HG02571 (cell line): ENCODE measurements around the gene CFAP97D2.
"Not testable (repeated sequence)": the region's sequence is repeated elsewhere in the genome, so short reads cannot be mapped to it uniquely, and the experiment has no call there.

ENCODE experiments used
- ATAC-seq: cut with Tn5 transposase; IDR thresholded peaks from one replicate; pipeline ENCODE4 v1.9.1; 2021; ENCODE audit warnings: mild to moderate bottlenecking, moderate library complexity; ENCODE audit not compliant: unreplicated experiment

Gene CFAP97D2

DNA sequence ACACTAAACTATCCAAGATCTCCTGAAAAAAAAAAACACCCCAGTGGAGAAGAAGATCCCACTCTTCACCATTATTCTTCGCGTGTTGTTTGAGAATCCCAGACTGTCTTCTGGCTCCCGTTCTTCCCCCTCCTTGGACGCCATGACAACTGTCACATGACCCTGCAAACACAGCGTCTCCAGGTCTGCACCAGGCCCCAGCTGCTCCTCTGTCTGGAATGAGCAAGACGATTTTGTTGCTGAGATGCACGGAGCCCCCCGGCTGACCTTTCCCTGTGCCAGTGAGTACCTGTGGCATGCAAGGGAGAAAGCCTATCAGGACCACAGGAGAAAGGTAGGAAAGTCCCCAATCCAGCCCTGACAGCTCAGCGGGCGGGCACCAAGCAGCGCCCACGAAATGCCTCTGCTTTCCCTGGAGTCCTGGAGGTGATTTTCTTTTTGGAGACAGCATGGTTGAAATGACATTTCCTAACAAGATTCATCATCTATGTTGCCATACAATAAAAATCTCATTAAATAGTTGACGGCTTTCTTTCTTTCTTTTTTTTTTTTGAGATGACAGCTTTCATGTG, at the start of gene CFAP97D2:
Gene CFAP97D2, plus strand, starts transcription at position 171 of the 572 bp plus-strand sequence. Its CDS starts 74 bp downstream, at position 245.
- ATAC-seq: no peak

DNA sequence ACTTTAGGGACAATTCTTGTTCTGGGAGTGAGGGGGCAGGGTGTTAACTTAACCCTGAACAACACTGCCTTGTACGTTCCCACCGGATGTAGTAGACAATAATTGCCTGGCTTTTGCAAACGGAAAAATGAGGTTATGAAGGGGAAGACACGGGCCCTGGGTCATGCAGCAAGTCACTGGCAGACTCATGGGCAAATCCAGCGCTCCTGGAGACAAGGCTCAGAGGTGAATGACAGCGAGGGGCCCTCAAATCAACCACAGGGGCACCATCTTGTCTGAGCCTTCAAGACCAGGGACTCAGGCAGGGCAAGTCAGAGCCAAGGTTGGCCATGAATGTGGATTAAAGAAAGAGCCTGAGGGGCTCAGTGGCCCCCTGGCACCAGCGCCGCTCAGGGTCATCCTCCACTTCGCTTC, 49.4 kb upstream of the CFAP97D2 start:
- no peak for ATAC-seq

DNA sequence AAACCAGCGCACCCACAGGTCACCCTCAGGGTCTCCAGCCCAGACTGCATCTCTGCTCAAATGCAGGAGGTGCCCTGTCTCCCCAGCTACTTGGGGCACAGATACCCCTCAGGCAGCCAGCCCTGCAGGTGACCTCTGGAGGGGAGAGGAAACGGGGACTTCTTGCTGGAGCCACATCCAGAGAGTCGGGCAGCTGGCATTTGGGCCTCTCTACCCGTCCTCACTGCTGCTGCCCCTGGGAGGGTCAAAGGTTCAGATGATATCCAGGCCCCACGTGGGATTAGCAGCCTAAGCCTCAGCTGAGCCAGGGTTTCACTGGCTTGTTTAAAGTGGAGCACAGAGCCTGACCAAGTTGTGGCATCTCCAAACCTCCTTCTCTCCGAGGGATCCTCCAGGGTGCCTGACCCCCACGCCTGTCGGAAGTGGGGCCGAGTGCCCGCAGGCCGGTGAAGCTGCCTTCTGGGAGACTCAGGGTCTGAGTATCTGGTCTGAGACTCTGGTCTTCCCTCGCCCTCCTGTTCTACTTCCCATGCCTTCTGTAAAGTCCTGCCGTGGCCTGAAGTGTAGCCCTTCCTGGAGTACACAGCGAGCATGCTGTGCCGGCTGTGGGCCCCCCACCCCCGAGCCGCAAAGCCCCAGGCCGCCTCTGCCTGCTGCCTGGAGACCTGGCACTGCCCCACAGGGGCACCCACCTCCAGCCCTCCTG, 48.8 kb upstream of the CFAP97D2 start:
- no peak for ATAC-seq

DNA sequence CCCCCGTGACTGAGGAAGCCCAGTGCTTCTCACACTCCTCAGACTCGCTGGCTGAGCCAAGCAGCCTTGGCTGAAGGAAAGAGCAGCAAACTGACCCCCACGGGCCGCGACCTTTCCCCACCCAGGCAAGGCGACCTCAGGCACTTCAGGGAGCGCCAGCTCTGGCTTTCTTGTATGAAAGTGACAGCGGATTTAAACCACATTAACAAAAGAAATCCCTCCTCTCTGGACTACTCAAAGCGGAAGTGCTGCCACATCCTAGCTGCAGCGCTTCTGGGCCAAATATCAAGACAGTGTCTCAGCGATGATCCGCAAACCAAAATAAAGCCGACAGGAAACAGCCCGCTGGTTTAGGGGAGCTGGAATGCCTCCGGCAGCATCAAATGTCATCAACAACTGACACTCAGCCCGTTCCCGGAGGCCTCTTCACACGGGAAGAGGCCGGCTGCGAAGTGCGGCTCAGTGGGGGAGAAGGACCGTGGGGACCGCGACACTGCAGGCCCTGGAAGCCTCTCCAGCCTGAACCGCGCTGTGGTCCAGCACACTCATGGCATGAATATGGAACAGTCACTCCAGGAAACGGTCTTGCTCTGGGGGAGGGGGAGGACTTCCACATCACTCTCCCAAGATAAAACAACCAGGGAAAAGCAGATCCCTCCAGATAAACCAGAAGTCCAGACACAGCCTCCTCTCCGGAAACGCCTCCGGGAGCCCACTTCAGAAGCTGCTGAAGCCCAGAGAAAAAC, 48.0 kb upstream of the CFAP97D2 start:
- no peak for ATAC-seq

DNA sequence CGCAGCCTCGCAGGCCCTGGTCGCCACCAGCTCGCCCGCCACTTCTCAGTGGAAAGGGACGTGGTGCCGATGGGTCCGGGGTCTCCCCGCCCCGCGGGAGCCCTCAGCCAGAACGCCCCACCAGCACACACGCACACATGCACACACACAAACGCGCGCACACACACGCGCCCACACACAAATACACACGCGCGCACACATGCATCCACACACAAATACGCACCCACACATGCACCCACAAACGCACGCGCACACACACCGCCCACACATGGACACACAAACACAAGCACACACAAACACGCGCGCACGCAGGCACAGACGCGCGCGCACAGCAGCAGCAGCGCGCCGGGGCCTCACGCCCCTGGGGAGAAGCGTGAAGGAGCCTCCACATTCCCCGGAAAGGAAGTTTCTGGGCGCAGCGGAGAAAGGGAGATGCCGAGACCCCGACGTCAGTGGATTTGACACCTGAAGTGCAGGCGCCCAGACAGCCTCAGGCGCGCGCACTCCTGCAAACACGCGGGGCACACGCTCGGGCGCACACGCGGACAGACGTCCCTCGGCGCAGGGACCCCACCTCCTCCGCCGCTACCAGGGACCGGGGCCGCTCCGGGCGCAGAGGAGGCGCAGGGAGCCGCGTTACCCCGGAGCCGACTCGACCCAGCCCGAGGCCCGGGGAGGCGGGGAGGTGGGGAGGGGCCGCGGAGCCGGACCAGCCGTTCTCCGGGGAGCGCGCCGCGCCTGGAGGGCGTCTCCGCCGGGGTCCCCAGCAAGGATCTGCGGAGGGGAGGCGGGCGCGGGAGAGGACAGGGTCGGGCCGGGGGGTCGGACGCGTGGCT, 47.3 kb upstream of the CFAP97D2 start:
- peak; percentile 2 for ATAC-seq

DNA sequence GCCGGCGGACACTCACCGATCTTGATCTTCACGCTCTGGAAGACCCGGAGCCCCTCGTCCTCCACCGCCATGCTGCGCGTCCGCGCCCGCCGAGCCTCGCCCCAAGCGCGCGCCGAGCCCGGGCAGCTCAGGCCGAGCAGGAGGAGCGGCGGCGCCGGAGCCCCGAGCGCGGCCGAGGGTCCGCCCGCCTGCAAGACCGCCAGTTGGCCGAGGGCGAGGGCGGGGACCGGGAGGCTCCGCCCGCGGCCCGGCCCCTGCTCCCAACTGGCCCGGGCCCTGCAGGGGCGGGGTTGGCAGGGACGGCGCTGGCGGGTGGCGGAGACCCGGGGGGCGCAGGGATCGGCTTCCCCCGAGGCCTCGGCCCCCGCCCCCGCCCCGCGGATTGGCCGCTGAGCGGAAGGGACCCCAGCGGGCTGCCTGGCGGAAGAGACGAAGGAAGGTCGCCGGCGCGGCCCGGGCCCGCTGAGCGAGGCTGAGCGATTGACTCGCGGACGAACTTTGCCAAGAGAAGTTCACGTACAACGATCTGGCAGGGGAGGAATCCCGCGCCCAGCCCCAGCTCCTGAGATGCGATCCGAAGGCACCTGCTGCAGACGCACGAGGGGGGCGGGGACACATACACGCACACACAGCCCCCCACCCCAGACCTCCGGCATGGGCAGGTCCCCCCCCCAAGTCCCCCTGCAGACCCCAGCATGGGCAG, 46.5 kb upstream of the CFAP97D2 start, which contains the start of gene RASA3:
Gene RASA3, minus strand, starts transcription at position 205 of the 703 bp plus-strand sequence. Its CDS starts 134 bp downstream, at position 71.
- ATAC-seq: peak; percentile 64

DNA sequence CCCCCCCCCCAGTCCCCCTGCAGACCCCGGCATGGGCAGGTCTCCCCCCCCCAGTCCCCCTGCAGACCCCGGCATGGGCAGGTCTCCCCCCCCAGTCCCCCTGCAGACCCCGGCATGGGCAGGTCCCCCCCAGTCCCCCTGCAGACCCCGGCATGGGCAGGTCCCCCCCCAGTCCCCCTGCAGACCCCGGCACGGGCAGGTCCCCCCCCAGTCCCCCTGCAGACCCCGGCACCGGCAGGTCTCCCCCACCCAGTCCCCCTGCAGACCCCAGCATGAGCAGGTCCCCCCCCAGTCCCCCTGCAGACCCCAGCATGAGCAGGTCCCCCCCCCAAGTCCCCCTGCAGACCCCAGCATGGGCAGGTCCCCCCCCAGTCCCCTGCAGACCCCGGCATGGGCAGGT, 45.9 kb upstream of the CFAP97D2 start:
- ATAC-seq: not testable (repeated sequence)

DNA sequence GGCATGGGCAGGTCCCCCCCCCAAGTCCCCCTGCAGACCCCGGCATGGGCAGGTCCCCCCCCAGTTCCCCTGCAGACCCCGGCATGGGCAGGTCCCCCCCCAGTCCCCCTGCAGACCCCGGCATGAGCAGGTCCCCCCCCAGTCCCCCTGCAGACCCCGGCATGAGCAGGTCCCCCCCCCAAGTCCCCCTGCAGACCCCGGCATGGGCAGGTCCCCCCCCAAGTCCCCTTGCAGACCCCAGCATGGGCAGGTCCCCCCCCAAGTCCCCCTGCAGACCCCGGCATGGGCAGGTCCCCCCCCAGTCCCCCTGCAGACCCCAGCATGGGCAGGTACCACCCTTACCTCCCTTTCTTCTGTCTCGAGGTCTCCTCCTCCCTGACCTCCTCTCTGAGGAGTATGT, 45.5 kb upstream of the CFAP97D2 start:
- ATAC-seq: not testable (repeated sequence)

DNA sequence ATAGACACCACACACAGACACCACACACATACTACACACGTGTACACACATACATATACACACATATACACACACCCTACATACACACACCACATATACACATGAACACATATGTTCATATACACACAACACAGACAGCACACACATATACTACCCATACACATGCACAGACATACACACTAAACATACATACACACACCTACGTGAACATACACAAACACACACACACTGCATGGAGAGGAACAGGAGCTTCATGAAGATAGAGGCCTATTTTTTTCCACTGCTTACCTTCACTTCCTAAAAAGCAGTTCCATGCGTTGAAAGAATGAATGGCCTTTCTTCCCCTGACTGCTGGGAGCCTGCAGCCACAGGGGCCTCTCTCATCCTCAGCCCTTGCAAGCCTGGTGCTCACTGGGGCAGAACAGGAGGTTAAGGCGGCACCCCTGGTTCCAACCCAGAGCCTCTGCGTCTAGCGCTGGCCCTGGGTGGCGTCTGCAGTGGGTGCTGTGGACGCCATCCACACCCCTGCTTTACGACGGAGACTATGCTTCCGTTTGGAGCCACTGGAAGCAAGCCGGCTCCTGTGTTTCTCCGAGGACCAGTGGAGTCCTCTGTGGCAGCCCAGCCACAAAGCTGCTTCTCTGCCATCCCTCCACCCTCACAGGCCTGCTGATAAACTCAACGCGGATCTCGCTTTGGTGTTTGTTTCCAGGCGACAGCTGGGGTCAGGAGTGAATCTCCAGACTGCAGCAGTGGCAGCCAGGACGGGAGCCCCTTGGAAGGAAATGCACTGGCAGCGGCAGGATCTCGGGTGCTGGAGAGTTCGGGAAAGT, 44.7 kb upstream of the CFAP97D2 start:
- no peak for ATAC-seq

DNA sequence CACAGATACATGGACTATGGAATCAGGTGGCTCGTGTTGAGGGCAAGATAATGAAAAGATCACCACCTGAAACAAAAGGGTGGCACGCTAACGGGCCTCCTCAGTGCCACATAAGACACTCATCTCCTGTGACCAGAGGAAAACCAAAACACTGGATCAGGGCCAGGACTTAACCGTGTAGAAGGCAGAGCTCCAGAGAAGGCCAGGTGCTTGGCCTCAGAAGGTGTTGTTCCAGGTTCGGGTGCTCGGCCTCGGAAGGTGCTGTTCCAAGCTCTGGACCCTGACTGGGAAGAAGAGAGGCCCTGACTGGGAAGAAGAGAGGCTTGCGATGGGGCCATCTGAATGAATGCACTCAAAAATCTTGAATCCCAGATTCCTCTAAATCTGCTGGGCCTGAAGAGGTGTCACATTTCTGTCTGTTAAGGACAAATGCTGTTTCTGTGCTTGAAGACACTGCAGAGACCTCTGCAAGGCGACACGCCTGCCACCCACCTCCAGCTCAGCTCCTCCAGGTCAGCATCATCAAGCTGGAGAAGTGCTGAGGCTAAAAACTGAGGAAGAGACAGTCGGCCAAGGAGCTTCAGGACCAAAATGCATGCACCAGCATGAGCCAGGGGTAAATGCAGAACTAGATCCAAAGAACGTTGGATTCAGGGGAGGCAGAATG, 44.0 kb upstream of the CFAP97D2 start:
- ATAC-seq: no peak

DNA sequence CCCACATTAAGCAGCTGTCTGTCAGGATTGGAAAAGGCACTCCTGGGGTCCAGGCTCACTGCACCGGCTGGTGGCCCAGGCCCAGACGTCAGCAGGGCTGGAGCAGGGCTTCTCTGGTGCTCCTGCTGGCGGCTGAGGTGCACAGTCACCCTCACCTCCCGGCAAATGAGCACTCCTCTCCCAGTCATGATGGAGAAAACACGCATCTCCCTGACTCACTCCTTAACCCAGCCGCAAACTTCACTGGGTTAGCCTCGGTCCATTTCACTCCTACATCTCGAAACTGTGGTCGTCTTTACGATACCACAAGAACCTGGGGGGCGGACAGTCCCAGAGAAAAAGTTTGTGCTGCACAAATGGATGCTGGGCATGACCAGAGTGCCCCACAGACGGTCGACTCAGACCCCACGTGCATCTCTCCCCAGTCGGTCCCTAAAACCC, 43.3 kb upstream of the CFAP97D2 start:
- no peak for ATAC-seq

DNA sequence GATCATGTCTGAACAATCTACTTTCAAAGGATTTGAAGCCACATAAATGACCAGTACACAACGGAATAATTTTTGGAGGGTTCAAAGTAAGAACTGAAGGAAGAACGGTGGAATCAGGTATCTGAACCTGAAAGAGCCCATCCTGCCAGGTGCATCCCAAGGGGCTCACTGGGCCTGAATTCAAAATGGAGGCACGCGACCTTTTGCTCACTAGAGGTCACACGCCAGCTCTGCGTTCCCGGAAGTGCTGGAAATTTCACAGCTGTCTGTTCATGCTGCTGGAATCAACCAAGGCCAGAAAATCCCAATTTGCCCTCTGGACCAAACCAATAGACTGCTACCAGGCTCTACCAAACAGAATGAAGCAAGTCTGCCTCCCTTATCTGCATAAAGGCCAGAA, 42.5 kb upstream of the CFAP97D2 start:
- no peak for ATAC-seq

DNA sequence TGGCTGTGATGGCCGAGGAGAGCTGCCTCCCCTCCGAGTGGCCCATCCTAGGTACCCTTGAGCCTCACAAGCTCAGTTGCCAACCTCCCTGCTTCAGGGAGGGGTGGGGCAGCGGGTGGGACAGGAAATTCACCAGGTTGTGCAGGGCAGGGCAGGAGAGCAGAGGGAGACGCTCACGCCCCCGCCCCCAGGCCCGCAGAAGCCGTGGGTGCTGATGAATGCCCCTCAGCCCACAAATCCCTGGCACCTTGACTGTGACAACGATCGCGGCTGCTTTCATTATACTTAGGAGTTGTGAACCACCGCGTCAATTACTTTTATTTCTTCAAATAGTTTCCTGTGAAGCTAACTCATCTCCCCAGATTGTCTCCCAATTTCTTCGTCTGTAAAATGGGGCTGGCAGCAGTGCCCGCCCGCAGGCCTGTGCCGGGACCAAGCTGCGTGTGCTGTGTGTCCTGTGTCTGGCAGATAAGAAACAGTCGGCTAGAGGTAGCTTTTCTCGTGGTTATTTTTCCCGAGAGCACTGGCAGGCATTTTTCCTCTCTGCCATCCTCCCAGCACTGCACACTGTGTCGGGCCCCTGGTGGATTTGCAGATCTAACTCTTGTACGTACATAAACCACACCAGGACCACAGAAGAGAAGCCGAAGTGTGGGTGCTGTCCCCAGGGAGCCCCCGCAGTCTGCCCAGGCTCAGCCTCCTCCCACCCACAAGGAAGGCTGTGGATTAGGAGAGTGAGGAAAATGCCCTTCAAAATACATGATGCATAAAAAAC, 38.7 kb upstream of the CFAP97D2 start:
- no peak for ATAC-seq

DNA sequence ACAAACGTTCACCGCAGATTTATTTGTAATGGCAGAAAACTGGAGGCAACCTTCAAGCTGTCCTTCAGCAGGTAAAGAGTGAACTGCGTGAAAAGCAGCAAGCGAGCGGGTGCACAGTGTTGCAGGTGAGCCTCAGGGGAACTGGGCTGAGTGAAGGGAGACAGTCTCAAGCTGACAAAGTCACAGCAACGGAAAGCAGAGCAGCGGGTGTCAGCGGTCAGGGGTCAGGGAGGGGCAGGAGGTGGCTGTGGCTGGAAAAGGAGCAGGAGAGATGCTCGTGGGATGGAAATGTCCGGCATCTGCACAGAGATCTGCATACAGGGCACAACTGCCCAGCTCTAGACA, 38.2 kb upstream of the CFAP97D2 start:
- no peak for ATAC-seq

DNA sequence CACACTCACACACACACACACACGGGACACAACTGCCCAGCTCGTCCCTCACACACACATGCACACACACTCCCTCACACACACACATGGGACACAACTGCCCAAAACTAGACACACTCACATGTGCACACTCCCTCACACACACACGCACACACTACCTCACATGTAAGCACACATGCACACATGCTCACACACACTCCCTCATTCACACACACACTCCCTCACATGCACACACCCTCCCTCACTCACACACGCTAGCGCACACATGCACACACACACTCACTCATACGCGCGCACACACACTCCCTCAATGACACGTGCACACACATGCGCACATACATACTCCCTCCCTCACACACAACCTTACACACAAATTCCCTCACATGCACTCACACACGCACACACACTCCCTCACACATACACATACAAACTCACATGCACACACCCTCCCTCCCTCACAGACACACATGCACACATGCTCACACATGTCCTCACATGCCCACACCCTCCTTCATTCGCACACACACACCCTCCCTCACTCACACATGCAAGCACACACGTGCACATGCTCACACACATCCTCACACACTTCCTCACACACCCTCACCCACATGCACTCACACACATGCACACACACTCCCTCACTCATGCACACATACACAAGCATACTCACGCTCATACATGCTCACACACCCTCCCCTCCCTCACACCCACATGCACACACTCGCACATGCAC, 37.6 kb upstream of the CFAP97D2 start:
- no peak for ATAC-seq

DNA sequence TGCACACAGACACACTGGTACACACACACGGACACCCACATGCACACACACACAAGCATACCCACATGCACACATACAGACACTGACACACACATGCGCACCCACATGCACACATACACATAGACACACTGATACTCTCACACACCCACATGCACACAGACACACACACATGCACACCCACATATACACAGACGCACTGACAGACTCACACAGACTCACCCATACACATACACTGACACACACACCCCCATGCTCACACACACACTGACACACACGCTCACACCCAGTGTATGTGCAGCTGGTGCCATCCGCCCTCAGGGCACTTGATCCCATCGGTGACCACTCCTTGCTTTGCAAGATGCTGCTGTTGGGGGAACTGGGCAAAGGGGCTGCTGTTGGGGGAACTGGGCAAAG, 36.9 kb upstream of the CFAP97D2 start:
- ATAC-seq: no peak

DNA sequence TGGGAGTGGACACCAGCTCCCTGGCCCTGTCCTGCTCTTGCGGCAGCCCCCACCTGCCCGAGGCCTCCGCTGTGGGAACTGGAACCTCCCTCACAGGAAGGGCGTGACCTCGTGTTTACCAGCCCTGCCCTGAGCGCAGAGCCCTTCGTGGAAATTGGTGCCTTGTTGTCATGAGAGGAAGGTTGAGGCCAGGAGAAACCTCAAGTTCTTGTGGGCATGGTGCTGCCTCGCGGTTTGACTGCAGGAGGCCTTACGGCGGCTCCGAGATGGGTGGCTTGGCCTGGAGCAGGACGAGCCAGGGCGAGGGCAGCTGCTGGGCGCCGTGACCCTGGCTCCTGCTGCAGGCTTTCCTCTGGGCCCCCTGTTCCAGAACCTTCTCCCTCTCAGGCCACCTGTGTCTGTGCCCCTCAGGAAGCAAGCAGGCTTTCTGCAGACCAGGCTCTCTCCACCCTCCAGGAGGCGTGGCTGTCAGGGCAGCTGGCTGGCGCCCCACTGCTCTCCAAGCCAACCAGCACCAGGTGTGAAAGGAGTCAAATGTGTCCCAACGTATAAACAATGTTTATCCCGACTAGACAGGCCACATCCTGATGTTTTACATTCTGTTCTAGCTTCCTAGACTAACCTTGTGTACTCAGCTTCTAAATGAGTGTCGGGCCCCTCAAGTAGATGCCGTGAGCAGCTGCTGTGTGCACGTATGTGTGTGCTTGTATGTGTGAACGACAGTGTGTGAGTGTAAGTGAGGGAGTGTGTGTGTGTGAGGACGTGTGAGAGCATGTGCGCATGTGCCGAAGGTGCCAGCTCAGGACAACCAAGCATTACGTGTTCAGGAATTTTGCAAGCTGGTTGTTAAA, 36.2 kb upstream of the CFAP97D2 start:
- ATAC-seq: no peak
